Upper lobe of left lung (tissue), 6 donors: Measurements from ENCODE around the gene MRPL14. TPM values are rescaled to one million over a fixed set of nuclear protein-coding genes. Genes with fewer than 3 reads are reported as not detected.
"Not testable (repeated sequence)": the region's sequence is repeated elsewhere in the genome, so short reads cannot be mapped to it uniquely, and the experiment has no call there.

ENCODE experiments used
- ATAC-seq, 2 donors: fragments of 200-7000 bp; cut with Tn5 transposase; one replicate each; pipeline ENCODE4 v1.9.1; 2022; ENCODE audit warnings: mild to moderate bottlenecking in 2 of 2, moderate library complexity in 2 of 2; ENCODE audit not compliant: low FRiP score in 2 of 2
- DNase-seq, 2 donors: peaks; one replicate each; pipeline ENCODE4 v3.0.0-alpha.2; 2019 to 2020
- H3K27ac ChIP-seq, 4 donors: fragments of 200-600 bp; sonication (generic); one replicate each; pipeline ENCODE4 v1.5.1; 2016 to 2019
- H3K27me3 ChIP-seq, 4 donors: fragments of 200-600 bp; sonication (generic); one replicate each; pipeline ENCODE4 v1.5.1; 2017 to 2019
- H3K36me3 ChIP-seq, 4 donors: fragments of 200-600 bp; sonication (generic); one replicate each; pipeline ENCODE4 v1.5.1; 2016 to 2019
- H3K4me1 ChIP-seq, 4 donors: fragments of 200-600 bp; sonication (generic); one replicate each; pipeline ENCODE4 v1.5.1; 2018 to 2019
- H3K4me3 ChIP-seq, 4 donors: fragments of 200-600 bp; sonication (generic); one replicate each; pipeline ENCODE4 v1.5.1; 2017 to 2019; ENCODE audit warnings: mild to moderate bottlenecking in 2 of 4, moderate library complexity in 1 of 4
- H3K9me3 ChIP-seq, 4 donors: fragments of 200-600 bp; sonication (generic); one replicate each; pipeline ENCODE4 v1.5.1; 2018 to 2019
- EP300 ChIP-seq, 4 donors: sonication (generic); formaldehyde crosslinking; IDR thresholded peaks; one replicate each; pipeline ENCODE4 v1.5.1; 2017; ENCODE audit warnings: antibody characterized with exemption in 4 of 4, control low read depth in 2 of 4
- POLR2A ChIP-seq, 4 donors: fragments of 450-650 bp; IDR thresholded peaks; one replicate each; pipeline ENCODE4 v1.5.1; 2016 to 2017; ENCODE audit warnings: antibody characterized with exemption in 4 of 4, mild to moderate bottlenecking in 2 of 4
- POLR2AphosphoS5 ChIP-seq, 2 donors: sonication (generic); formaldehyde crosslinking; IDR thresholded peaks; one replicate each; pipeline ENCODE4 v1.5.1; 2017; ENCODE audit warnings: antibody characterized with exemption in 2 of 2
- WGBS, 2 donors: methylation state at CpG; one replicate each; pipeline ENCODE4 v1.1.5; 2017 to 2018; 5-methylcytosine and 5-hydroxymethylcytosine counted together
- total RNA-seq, 6 donors: library from RNA; depleted of rRNA in 4 of 6; stranded (reverse); fragments of >200 nt in 4 of 6; gene quantifications; one replicate each; pipeline versions ENCODE4 v1.1.0 to v1.2.1, GENCODE V29; 2016 to 2021
- TF ChIP-seq, protein P1 (sequence below), 6 experiments: fragments of 450-650 bp in 4 of 6; fragments of 200-600 bp in 2 of 6; sonication (generic) in 2 of 6; IDR thresholded peaks; one replicate each; pipeline ENCODE4 v1.5.1; 2016 to 2019; ENCODE audit warnings: antibody characterized with exemption in 6 of 6
- donor health status: DM: no; HTN: no; CAD: no; lungs with moderate emphysema.
- donor health status: DM: no; HTN: yes; CAD: no; lungs with severe emphysema.

MRPL14 gene
- total RNA-seq, 6 donors from 2014 or later: 89.1 to 164 (median 97.7) TPM

DNA sequence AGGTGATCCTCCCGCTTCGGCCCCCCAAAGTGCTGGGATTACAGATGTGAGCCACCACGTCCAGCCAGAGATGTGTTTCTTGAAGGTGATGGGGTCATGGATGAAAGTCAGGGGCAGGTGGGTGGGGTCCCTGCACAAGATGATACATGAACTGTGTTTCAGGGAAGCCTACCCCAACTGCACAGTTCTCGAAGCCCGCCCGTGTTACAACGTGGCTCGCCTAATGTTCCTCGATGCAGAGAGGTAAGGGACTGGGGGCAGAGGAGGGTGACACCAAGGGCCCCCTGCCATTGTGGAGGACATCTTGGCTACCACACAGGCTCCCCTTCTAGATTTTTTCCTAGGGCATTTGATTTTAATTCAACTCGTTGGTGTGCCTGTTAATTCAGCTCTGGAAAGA is 19.4 kb upstream of the MRPL14 start:
- 90 to 91% methylated on average over 9 to 10 of the region's 10 CpGs for WGBS, 2 donors
- Histone ChIP-seq H3K36me3 (peaks cover 14 to 83% (median 52%) of the 10 kb centered on the region in 4 donors), H3K9me3 (no peaks in the 10 kb centered on the region), H3K4me3 (no peak overlapping the region), H3K4me1 (peaks cover 0 to 5% (median 0%) of the 10 kb centered on the region in 4 donors), H3K27me3 (no peaks in the 10 kb centered on the region), H3K27ac (no peak overlapping the region)
- TF ChIP-seq POLR2AphosphoS5 (IDR thresholded peaks at IDR 0.05) (no peak), POLR2A (IDR thresholded peaks at IDR 0.05) (no peak), EP300 (IDR thresholded peaks at IDR 0.05) (no peak)
- TF ChIP-seq, protein P1, sequence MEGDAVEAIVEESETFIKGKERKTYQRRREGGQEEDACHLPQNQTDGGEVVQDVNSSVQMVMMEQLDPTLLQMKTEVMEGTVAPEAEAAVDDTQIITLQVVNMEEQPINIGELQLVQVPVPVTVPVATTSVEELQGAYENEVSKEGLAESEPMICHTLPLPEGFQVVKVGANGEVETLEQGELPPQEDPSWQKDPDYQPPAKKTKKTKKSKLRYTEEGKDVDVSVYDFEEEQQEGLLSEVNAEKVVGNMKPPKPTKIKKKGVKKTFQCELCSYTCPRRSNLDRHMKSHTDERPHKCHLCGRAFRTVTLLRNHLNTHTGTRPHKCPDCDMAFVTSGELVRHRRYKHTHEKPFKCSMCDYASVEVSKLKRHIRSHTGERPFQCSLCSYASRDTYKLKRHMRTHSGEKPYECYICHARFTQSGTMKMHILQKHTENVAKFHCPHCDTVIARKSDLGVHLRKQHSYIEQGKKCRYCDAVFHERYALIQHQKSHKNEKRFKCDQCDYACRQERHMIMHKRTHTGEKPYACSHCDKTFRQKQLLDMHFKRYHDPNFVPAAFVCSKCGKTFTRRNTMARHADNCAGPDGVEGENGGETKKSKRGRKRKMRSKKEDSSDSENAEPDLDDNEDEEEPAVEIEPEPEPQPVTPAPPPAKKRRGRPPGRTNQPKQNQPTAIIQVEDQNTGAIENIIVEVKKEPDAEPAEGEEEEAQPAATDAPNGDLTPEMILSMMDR (IDR thresholded peaks at IDR 0.05): no peak
- DNase-seq (no peak), ATAC-seq (no peak)

DNA sequence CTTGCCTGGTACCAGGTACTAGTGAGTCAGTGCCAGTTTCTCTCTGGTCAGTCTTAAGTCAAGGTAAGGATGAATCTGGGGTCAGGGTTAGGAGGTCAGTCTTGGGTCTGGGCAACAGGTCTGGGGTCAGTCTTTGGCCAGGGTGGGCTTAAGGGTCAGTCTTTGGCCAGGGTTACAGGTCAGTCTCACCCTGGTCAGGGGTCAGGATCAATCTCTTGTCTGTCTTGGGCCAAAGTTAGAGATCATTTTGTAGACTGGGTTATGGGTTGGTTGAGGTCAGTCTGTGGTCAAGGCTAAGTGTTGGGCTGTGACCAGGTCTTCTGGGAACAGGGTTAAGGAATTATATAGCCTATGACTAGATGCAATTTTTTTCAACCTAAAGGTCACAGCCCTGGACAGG is 18.6 kb upstream of the MRPL14 start:
- ATAC-seq: no peak
- no peak overlapping the region for H3K27ac ChIP-seq
- no peaks in the 10 kb centered on the region for H3K9me3 ChIP-seq
- no peak for TF ChIP-seq POLR2AphosphoS5 (IDR thresholded peaks at IDR 0.05)
- TF ChIP-seq EP300 (IDR thresholded peaks at IDR 0.05): no peak
- H3K36me3 ChIP-seq: peaks cover 16 to 92% (median 59%) of the 10 kb centered on the region in 4 donors
- no peak overlapping the region for H3K4me3 ChIP-seq
- no peaks in the 10 kb centered on the region for H3K27me3 ChIP-seq
- DNase-seq: no peak
- H3K4me1 ChIP-seq: no peaks in the 10 kb centered on the region

DNA sequence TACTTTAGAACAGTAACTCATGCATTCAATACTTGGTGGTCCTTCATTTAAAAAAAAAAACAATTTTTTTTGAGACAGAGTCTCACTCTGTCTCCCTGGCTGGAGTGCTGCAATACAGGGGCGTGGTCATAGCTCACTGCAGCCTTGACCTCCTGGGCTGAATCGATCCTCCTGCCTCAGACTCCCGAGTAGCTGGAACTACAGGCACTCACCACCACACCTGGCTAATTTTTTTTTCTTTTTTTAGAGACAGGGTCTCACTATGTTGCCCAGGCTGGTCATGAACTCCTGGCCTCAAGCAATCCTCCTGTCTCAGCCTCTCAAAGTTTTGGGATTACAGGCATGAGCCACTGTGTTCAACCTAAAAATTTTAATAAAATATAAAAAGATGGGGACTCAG is 17.3 kb upstream of the MRPL14 start:
- H3K27ac ChIP-seq, H3K4me3 ChIP-seq, H3K4me1 ChIP-seq, H3K9me3 ChIP-seq, DNase-seq, H3K27me3 ChIP-seq, ATAC-seq: not testable (repeated sequence)
- peaks cover 27 to 93% (median 66%) of the 10 kb centered on the region in 4 donors for H3K36me3 ChIP-seq
- WGBS, 2 donors: 32 to 93% methylated on average over 3 of the region's 3 CpGs

DNA sequence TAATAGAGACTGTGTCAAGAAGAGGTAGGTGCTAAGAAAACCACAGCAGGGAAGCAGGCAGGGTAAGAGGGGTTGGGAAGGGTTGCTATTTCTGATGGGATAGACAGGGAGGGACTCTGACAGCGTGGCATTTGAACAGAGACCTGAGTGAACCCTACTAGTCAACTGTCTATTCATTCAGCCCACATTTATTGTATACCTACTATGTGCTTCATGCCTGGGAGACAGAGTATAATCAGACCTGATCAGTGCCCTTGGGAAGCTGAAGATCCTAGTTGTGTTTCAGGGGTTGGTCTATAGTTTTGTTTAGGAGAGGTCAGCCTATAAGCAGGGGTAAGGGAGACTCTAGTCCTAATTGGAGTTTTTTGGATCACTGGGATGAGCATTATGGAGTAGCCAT is 16.5 kb upstream of the MRPL14 start:
- no peak for ATAC-seq
- no peaks in the 10 kb centered on the region for H3K9me3 ChIP-seq
- 95 to 100% methylated on average over 1 of the region's 1 CpG for WGBS, 2 donors
- H3K27me3 ChIP-seq: no peaks in the 10 kb centered on the region
- no peak overlapping the region for H3K4me3 ChIP-seq
- H3K36me3 ChIP-seq: peaks cover 32 to 93% (median 69%) of the 10 kb centered on the region in 4 donors
- no peaks in the 10 kb centered on the region for H3K4me1 ChIP-seq
- TF ChIP-seq, protein P1 (IDR thresholded peaks at IDR 0.05): no peak
- no peak for TF ChIP-seq POLR2AphosphoS5 (IDR thresholded peaks at IDR 0.05)
- no peak for TF ChIP-seq POLR2A (IDR thresholded peaks at IDR 0.05)
- TF ChIP-seq EP300 (IDR thresholded peaks at IDR 0.05): no peak
- H3K27ac ChIP-seq: no peak overlapping the region
- DNase-seq: no peak

DNA sequence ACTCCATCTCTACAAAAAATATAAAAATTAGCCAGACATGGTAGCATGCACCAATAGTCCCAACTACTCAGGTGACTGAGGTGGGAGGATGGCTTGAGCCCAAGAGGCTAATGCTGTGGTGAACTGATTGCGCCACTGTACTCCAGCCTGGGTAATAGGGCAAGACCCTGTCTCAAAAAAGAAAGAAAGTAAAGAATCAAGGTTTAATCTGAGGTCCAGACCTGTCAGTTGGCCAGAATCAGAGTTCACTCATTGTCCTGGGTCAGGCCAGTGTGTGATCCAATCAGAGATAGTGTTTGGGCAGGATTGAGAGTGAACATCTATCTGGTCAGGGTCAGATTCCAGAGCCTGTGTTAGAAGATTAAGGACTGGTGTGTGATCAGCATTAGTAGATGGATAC is 15.6 kb upstream of the MRPL14 start:
- no peaks in the 10 kb centered on the region for H3K4me1 ChIP-seq
- H3K4me3 ChIP-seq: no peak overlapping the region
- DNase-seq (no peak), ATAC-seq (no peak)
- H3K27me3 ChIP-seq: no peaks in the 10 kb centered on the region
- peaks cover 32 to 91% (median 67%) of the 10 kb centered on the region in 4 donors for H3K36me3 ChIP-seq
- no peak overlapping the region for H3K27ac ChIP-seq
- WGBS, 2 donors: 0 to 94% methylated on average over 1 of the region's 1 CpG
- H3K9me3 ChIP-seq: no peaks in the 10 kb centered on the region
- no peak for TF ChIP-seq POLR2AphosphoS5 (IDR thresholded peaks at IDR 0.05)
- no peak for TF ChIP-seq POLR2A (IDR thresholded peaks at IDR 0.05)
- TF ChIP-seq EP300 (IDR thresholded peaks at IDR 0.05): no peak
- TF ChIP-seq, protein P1 (IDR thresholded peaks at IDR 0.05): no peak

DNA sequence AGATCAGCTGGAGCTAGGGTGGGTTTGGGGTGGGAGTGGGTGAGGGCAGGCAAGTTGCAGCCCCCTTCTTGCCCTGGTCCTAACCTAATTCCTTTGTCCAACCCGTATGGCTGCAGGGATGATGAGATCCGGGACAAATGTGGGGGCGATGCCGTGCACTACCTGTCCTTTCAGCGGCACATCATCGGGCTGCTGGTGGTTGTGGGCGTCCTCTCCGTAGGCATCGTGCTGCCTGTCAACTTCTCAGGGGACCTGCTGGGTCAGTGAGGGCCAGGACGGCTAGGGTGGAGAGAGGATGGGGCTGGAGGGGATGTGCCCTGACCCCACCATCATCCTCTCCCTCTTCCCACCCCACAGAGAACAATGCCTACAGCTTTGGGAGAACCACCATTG is 12.1 kb upstream of the MRPL14 start:
- TF ChIP-seq POLR2AphosphoS5 (IDR thresholded peaks at IDR 0.05) (no peak), POLR2A (IDR thresholded peaks at IDR 0.05) (no peak), EP300 (IDR thresholded peaks at IDR 0.05) (no peak)
- TF ChIP-seq, protein P1 (IDR thresholded peaks at IDR 0.05): no peak
- H3K4me3 ChIP-seq: no peak overlapping the region
- WGBS, 2 donors: 93 to 94% methylated on average over 4 to 10 of the region's 10 CpGs
- peaks cover 32 to 91% (median 74%) of the 10 kb centered on the region in 4 donors for H3K36me3 ChIP-seq
- ATAC-seq (no peak), DNase-seq (no peak)
- no peaks in the 10 kb centered on the region for H3K9me3 ChIP-seq
- no peaks in the 10 kb centered on the region for H3K27me3 ChIP-seq
- no peak overlapping the region for H3K27ac ChIP-seq
- peaks cover 0 to under 1% (median 0%) of the 10 kb centered on the region in 4 donors for H3K4me1 ChIP-seq
